Colonic mucosa (tissue), 4 donors: ENCODE data around the gene PRKCQ. TPM values are rescaled to one million over a fixed set of nuclear protein-coding genes. Genes with fewer than 3 reads are reported as not detected.
"Not testable (repeated sequence)": the region's sequence is repeated elsewhere in the genome, so short reads cannot be mapped to it uniquely, and the experiment has no call there.

Experiments used
- DNase-seq: peaks from one replicate; pipeline ENCODE4 v3.0.0-alpha.2; 2020
- H3K27ac ChIP-seq: fragments of 200-600 bp; one replicate; pipeline ENCODE4 v1.8.0; 2021
- H3K27me3 ChIP-seq: fragments of 200-600 bp; one replicate; pipeline ENCODE4 v1.8.0; 2021
- H3K36me3 ChIP-seq: fragments of 200-600 bp; one replicate; pipeline ENCODE4 v1.8.0; 2021
- H3K4me1 ChIP-seq: fragments of 200-600 bp; one replicate; pipeline ENCODE4 v1.8.0; 2021; ENCODE audit warnings: mild to moderate bottlenecking
- H3K4me3 ChIP-seq: fragments of 200-600 bp; one replicate; pipeline ENCODE4 v1.8.0; 2021
- H3K9ac ChIP-seq, 2 donors: one replicate each; pipeline ENCODE4 v1.7.0; 2013; ENCODE audit warnings: control low read depth in 2 of 2, low read depth in 2 of 2, low read length in 2 of 2
- H3K9me3 ChIP-seq: fragments of 200-600 bp; one replicate; pipeline ENCODE4 v1.8.0; 2021
- intact Hi-C: fragments of 100-400 bp; cut with DNase I; formaldehyde crosslinking; loops from one replicate; pipeline ENCODE4 v1.14.1; 2022
- total RNA-seq, 2 donors: library from RNA; stranded (reverse); fragmentation: NEBNext Ultra II Directional in 1 of 2; extraction: Animal tissue kit (Norgen Biotek cat#: 25700) in 1 of 2; gene quantifications; one replicate each; pipeline ENCODE4 v1.2.1, GENCODE V29; 2021
- TF ChIP-seq, protein P1 (sequence below): fragments of 200-600 bp; IDR thresholded peaks from one replicate; pipeline ENCODE4 v1.8.0; 2022; ENCODE audit warnings: antibody characterized with exemption, mild to moderate bottlenecking
- donor health status: healthy.
- donor health status: DM: no; HTN: no; CAD: no.
- donor health status: DM: no; HTN: no; CAD: no.

Gene PRKCQ
- total RNA-seq, 2 donors from 2014 or later: 0.93 to 0.94 TPM

DNA sequence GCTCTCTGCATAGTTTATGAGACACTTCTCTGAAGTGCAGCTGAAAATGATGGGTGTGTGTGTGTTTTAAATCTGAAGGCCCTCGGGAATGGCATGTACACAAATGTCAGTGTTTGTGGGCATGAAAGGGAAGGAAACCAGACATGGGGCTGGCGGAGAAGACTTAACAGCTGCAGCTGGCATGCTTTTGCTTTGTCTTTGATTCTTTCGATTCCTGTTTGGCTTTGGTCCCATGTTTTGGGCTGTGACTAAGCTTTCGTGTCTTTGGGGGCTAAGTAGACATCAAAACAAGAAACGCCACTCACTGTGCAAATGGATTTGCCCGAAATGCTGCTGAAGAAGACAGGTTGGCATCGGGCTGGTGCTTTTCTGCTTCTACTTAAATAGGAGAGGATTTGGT, 198.0 kb downstream of the PRKCQ start:
- TF ChIP-seq, protein P1, sequence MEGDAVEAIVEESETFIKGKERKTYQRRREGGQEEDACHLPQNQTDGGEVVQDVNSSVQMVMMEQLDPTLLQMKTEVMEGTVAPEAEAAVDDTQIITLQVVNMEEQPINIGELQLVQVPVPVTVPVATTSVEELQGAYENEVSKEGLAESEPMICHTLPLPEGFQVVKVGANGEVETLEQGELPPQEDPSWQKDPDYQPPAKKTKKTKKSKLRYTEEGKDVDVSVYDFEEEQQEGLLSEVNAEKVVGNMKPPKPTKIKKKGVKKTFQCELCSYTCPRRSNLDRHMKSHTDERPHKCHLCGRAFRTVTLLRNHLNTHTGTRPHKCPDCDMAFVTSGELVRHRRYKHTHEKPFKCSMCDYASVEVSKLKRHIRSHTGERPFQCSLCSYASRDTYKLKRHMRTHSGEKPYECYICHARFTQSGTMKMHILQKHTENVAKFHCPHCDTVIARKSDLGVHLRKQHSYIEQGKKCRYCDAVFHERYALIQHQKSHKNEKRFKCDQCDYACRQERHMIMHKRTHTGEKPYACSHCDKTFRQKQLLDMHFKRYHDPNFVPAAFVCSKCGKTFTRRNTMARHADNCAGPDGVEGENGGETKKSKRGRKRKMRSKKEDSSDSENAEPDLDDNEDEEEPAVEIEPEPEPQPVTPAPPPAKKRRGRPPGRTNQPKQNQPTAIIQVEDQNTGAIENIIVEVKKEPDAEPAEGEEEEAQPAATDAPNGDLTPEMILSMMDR: no peak
- intact Hi-C loops: no loop called here
- H3K36me3 ChIP-seq: no peaks in the 10 kb centered on the region
- no peaks in the 10 kb centered on the region for H3K9me3 ChIP-seq
- no peaks in the 10 kb centered on the region for H3K4me1 ChIP-seq
- H3K27me3 ChIP-seq: no peaks in the 10 kb centered on the region
- H3K27ac ChIP-seq: peak overlapping the region; percentile 37
- no peak overlapping the region for H3K4me3 ChIP-seq
- DNase-seq: no peak
- no peak overlapping the region for H3K9ac ChIP-seq

DNA sequence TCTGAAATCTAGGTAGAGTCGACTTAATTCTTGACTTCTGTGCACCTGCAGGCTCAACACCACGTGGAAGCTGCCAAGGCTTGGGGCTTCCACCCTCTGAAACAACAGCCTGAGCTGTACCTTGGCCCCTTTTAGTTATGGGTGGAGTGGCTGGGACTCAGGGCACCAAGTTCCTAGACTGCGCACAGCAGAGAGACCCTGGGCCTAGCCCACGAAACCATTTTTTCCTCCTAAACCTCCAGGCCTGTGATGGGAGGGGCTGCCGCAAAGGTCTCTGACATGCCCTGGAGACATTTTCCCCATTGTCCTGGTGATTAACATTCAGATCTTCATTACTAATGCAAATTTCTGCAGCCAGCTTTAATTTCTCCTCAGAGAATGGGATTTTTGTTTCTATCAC, 199.6 kb downstream of the PRKCQ start:
- H3K36me3 ChIP-seq, H3K9me3 ChIP-seq, H3K9ac ChIP-seq, H3K4me1 ChIP-seq, H3K4me3 ChIP-seq, H3K27ac ChIP-seq, H3K27me3 ChIP-seq, intact Hi-C loops, DNase-seq: not testable (repeated sequence)

DNA sequence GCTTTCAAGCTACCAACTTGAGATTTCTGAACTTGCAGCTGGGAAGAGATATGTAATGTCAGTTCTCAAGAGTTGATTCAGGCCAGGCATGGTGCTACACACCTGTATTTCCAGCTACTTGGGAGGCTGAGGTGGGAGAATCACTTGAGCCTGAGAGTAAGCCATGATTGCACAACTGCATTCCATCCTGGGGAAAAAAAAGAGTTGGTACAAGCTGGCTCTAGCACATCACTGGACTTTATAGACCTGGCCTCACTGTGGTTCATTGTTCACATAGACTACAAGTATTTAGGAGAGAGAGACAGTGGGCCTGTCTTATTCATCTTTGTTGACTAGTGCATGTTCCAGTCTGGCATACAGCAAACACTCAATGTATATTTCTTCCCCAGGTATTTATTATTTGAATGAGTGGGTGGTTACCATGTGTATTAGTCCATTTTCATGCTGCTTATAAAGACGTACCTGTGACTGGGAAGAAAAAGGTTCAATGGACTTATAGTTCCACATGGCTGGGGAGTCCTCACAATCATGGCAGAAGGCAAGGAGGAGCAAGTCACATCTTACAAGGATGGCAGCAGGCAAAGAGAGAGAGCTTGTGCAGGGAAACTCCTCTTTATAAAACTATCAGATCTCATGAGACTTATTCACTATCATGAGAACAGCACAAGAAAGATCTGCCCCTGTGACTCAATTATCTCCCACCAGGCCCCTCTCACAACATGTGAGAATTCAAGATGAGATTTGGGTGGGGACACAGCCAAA, 200.9 kb downstream of the PRKCQ start:
- Histone ChIP-seq H3K36me3 (no peaks in the 10 kb centered on the region), H3K27me3 (no peaks in the 10 kb centered on the region), H3K9ac (no peak overlapping the region), H3K27ac (no peak overlapping the region), H3K4me1 (no peaks in the 10 kb centered on the region), H3K4me3 (no peak overlapping the region), H3K9me3 (no peaks in the 10 kb centered on the region)
- DNase-seq: no peak
- TF ChIP-seq, protein P1: no peak
- intact Hi-C loops: no loop called here
